ENCODE results near the gene C14orf93.

Gene C14orf93

DNA sequence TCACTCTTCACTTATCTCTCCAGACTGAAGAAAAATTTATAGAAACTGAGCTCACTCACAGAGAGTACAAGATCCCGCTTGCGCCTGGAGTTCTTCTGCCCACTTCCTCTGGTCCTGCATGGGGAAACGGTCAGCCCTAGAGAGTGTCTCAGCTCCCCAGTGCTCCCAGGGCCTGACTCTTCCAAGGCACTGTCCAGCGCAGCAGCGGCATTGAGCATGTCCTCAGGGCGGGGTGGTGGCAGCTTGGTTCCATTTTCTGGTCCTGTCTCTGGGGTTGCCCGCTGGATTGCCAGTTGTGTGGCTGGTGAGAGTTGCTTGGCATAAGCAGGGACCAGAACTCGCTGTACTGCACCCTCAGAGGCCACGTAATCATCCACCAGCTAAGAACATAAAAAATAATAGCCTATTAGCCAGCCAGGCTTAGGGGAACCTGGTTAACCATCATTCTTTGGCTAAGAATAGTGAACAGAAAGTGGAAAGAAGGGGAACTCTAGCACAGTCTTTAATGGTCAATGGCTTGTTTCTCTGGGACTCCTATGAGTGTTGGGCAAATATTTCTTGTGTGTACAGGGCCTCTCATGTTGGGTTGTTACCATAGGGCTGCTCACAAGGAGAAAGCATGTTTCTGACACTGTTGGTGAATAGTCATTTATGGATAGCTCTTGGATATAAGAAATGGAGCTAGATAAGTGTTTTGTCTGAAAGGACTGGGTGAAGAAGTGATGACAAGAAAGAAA lies 13.9 kb downstream of the C14orf93 start:
- FAIRE-seq (no peak), DNase-seq (ENCODE audit: low spot score) (no peak)

DNA sequence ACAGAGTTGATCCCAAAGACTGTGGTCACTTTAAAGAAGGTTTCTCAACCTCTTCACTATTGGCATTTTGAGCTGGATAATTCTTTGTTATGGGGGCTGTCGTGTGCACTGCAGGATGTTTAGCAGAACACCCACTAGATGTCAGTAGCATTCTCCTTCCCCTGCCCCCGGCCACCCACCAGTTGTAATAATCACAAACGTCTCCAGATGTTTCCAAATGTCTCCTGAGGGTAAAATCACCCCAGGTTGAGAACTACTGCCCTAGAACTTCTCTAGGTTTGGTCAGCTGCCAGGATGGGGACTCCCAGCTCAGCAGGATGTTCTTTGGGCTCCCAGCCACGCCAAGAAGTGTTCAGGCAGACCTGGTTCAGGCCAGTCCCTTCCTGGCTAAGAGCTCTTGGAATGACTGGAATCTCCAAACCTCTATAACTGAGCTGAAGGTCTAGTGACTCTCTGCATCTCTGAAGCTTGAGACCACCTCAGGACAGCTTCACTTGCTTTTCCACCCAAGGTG lies 15.1 kb downstream of the C14orf93 start:
- FAIRE-seq (no peak), DNase-seq (ENCODE audit: low spot score) (no peak)

DNA sequence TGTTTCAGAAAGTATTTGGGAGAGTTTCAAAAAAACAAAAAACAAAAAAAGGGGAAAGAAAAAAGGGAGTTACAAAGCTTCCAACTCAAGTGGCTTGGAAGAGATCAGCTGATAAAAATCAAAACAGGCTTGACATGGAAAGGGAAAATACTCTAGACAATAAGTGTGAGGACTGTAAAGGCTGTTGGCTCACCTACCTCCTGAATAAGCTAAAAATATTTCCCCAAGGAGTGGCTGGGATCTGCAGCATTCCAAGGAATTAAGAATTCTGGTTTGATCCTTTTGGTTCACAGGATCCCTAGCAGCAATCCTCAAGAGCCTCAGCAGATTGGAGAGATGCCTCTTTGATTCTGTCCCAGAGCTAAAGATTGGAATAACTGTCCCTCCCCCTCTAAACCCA lies 16.4 kb downstream of the C14orf93 start:
- FAIRE-seq = no peak
- no peak for DNase-seq (ENCODE audit: low spot score)

- no peak for FAIRE-seq
- no peak for DNase-seq (ENCODE audit: low spot score)
Measured at GRCh38 chr14:22991852-22992251, 18.1 kb downstream of the C14orf93 start.

- FAIRE-seq = no peak
- no peak for DNase-seq (ENCODE audit: low spot score)
Measured at GRCh38 chr14:22987291-22987690, 22.7 kb downstream of the C14orf93 start.

DNA sequence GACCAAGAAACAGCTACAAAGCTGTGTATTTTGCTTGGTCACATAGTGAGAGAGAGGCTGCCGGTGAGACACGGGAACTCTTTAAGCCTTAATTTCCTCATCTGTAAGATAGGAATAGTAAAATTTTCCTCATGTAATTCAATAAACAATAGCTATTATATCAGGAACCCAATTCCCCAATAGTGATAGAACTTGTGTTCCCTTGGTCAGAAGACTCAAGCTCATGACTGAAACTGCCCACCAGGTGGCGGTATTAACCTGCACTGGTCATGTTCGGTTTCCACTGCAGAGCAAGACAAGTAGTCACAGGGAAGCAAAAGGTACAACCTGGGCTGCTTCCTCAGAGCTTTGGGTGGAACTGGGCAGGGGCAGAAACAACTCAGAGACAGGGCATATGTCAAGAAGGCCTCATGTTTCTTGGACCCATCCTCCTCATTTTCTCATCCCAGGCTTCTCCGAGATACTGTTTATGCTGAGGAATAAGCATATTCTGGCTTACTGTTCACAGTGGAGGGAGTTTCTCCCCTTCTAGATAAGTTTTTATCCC lies 23.4 kb downstream of the C14orf93 start:
- peak; percentile 36 for DNase-seq (ENCODE audit: low spot score)
- FAIRE-seq = no peak

DNA sequence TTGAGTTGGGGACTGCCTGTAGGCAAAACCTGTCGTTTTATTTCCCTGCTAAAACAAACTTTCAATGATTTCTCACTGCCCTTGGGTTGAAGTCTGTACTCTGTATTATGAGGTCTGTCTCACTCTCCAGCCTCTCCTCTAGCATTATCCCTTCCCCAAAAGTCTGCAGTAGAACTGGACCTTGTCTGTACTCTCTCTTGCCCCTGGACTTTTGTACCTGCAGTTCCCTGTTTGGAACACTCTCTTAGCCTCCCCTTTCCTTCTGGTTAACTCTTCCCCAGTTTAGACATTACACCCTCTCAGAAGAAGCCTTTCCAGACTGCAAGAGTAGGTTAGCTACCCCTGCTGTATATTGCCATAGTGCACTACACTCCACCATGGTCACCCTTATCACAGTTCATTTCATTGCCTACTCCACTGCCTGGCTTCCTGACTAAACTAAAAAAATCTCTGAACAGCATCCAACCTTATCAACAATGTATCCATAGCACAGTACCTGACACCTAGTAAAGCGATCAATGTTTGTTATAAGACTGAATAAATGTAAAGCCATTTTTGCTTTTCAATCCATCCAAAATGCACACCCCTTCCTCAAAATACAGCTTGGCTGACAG lies 23.9 kb downstream of the C14orf93 start:
- FAIRE-seq (no peak), DNase-seq (ENCODE audit: low spot score) (no peak)

- DNase-seq (ENCODE audit: low spot score) (no peak), FAIRE-seq (no peak)
Measured at GRCh38 chr14:22984959-22985658, 24.8 kb downstream of the C14orf93 start.

DNA sequence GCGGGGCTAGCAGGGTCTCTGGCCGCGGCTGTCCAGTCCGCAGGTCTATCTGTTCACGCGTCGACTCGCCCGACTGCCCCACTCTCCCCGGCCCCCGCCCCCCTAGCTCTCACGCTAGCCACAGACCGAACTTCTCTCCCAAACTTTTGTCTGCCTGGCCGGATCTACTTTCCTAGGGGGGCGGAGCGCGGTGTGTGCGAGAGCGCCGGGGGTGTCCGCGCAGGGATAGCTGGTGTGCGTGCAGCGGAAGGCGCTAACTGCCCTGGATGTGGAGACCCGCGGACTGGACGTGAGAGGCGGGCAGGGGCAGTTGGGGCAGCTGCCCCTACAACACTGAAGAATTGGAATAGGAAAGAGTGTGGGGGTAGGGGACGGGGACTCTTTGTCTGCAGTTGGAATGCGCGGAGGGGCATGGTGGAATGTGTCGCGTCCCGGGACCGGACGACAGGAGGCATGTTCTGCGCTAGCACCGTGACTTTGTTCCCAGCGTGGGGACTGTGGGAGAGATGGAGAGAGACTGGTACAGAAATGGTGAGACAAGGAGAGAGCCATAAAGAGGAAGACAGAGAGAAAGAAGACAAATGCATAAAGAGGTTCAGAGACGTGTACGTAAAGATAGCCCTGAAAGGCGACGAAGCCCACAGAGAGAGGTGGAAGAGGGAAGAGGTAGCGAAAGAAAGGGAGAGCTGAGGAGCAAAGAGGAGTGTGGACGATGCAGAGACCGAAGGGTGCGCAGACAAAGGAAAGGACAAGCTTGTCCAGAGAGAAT lies 27.3 kb downstream of the C14orf93 start, which contains the start of gene AJUBA:
AJUBA (minus strand) TSS at position 75 of the 769 bp plus-strand sequence. CDS start 285 bp downstream, outside the sequence.
- DNase-seq (ENCODE audit: low spot score) (peak; percentile 79), FAIRE-seq (no peak)

- DNase-seq (ENCODE audit: low spot score) (no peak), FAIRE-seq (no peak)
Measured at GRCh38 chr14:22981876-22982476, 28.0 kb downstream of the C14orf93 start.

DNA sequence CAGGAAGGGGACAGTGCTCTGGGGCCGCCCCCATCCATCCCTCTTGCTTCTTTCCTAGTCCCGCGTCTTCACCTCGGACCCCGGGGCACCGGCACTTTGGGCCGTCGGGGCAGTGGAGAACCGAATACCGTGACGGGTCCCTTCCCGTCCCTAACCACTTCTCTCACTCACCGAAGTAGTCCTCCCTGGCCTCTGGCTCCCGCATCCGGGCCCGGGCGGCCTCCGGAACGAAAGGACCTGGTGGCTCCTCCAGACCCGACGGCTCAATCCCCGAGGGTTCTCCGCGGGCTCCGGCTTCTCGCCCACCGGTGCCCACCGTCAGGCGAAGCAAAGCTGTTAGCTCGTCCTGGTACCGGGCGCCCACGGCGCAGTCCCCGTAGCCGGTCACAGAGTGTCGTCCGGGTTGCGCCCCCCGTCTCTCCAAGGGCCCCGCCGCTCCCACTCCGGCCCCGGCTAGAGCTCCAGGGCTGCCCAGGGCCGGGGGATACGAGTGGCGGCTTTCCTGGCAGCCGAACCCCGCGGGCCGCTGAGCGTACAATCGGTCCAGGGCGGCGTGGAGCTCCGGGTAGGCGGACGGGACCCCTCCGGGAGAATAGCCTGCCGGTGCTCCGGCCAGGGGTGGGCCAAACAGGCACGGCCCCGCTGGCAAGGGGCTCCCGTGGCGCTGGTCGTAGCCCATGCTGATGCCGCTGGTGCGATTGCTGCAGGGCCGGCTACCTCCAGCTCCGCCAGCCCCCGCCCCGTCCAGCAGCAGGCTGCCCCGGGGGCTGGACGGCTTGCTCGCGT lies 28.7 kb downstream of the C14orf93 start:
- no peak for FAIRE-seq
- no peak for DNase-seq (ENCODE audit: low spot score)

GRCh38 chr14:22980672-22981089 lies 29.3 kb downstream of the C14orf93 start:
- FAIRE-seq = no peak
- peak; percentile 39 for DNase-seq (ENCODE audit: low spot score)

DNA sequence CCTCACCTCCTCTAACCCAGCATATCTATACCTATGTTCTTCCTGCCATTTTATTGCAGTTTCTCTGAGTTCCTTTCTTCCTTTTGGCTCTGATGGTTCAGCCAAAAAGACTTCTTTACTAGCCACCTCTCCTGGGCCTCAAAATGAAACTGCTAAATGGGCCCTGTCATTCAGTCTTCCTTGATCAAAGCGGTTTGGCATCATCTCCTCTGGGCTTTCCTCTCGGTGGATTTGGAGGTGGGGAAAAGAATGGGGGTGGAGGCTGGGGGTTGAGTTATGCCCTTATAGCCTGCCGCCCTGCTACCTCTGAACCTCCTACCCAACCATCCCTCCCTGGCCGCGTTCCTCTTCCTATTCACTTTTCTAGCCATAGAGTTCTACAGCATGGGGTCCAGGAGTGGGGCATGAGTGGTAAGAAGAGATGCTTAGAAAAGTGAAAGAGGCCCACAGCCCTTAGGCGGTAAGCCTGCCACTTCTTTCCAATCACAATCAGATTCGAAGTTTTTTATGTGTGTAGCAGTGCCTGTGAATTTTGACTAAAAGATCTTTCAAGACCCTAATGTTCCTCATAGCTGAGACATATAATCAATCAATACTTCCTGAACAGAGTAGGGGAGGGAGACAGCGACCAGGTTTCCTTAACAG lies 30.1 kb downstream of the C14orf93 start:
- no peak for FAIRE-seq
- peak; percentile 36 for DNase-seq (ENCODE audit: low spot score)

DNA sequence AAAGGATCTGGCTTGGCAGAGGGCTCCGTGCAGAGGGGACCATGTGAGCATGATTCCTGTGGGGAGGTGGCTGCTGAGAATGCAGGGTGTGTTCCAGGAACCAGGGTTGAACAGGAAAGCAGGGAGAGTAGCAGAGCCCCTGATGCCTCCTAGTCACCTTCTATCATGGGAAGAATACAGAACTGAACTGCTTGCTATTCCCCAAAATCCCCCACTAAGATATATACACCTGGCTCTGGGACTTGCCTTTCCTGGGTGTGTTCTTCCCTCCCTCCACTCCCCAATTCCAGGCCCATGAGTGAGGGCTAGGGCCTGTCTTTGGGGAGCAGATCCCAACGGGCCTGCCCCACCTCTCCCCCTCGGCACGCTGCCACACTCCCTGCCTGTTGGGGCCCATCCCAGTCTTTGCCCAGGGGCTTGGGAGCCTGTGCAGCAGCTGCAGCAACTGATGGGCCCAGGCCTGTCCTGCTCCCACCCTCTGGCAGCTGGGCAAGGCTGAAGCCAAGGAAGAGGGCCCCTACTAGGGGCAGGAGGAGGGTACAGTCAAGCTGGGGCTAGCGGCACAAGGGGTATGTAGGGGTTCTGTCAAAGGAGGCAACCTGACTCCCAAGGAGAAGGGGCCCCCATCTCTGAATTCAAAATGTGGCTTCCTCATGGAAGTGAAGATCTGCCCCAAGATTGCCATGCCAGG lies 30.8 kb downstream of the C14orf93 start:
- FAIRE-seq = no peak
- DNase-seq (ENCODE audit: low spot score) = peak; percentile 14

DNA sequence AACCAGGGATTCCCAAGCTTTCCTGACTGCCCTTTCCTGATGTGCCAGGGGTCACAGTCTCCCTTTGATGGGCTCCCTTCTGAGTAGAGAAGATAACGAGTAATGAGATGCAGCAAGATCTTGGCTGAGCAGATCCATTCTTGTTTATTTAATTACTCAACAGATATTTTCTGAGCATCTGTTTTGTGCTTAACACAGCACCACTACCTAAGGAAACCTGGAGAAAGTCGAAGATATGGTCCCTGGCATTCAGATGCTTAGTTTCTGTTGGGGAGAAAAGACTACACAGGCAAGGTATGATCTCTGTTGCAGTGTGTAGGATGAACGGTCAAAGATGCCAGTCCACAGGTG lies 31.5 kb downstream of the C14orf93 start:
- DNase-seq (ENCODE audit: low spot score) = no peak
- FAIRE-seq = no peak

DNA sequence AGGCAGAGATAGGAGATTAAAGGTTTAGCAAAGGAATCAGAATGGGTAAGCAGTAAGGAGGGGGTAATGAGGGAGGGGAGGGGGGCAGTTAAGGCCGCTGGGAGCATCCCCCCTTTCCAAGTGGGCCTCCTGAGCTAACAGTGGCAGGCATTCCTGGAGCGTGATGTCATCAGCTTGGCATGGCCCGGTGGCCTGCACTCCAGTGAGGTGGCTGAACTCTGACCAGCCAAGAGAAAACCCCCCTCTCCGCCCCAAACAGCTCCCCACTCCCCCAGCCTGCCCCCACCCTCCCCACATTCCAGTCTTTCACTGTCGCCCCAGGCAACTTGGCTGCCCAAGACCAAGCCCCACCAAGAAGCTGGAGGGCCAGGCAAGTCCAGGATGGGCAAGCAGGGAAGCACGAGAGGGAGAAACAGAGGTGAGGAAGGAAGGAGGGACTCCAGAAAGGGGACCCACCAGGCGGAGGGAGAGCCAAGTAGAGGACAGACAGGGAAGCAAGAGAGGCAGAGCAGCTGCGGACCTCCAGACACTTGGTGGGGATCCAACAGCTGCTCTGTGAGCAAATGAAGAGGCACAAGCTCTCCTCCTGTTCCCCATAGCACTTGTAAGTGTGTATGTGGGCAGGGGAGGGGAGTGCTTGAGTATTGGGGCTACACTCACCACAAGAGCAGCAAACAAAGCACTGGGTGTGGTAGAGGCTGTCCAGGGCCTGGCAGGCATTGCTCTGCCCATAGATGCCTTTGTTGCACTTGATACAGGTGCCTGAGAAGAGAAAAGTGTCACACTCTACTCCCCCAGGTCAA lies 32.1 kb downstream of the C14orf93 start:
- DNase-seq (ENCODE audit: low spot score) = peak; percentile 86
- no peak for FAIRE-seq

DNA sequence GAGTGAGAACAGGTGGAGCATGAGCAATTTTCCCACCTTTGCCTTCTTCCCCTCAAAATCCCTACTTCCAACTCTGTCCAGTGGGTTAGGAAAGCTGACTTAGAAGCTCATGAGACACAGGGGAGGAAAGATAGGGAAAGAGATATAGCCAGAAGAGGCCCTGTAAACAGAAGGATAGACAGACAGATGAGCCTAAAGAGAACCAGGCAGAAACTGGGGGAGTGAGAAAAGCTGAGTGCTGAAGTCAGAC lies 32.6 kb downstream of the C14orf93 start:
- FAIRE-seq (no peak), DNase-seq (ENCODE audit: low spot score) (no peak)
